ENCODE results near the gene PTPRE. TPM values are rescaled to one million over a fixed set of nuclear protein-coding genes. Genes with fewer than 3 reads are reported as not detected.

Gene PTPRE
- total RNA-seq, 1 experiment from 2014 or later, result 0.70 TPM

- Mint-ChIP-seq H3K4me3 (no peak overlapping the region), H3K36me3 (ENCODE audit: insufficient read depth in 1 of 3, low read depth in 3 of 3) (peaks cover 36 to 50% (median 46%) of the 10 kb centered on the region in 3 experiments), H3K9me3 (no peaks in the 10 kb centered on the region), H3K4me1 (peaks cover 5 to 9% of the 10 kb centered on the region in 2 experiments; a peak in 3 of 4 replicates), H3K27ac (no peak overlapping the region), H3K27me3 (ENCODE audit: low read depth) (no peaks in the 10 kb centered on the region)
- no peak overlapping the region for H3K23ac ChIP-seq (ENCODE audit: insufficient read length, low read depth, low read length)
- H3K56ac ChIP-seq (ENCODE audit: insufficient read length, low read depth, low read length), result no peak overlapping the region
- H3K18ac ChIP-seq (ENCODE audit: insufficient read length, low read depth, low read length), result no peak overlapping the region
- H3K9me3 ChIP-seq (ENCODE audit: control insufficient read depth, low read depth, low read length), result no peaks in the 10 kb centered on the region
- no peak overlapping the region for H2AK5ac ChIP-seq (ENCODE audit: insufficient read length, low read length)
- no peak overlapping the region for H3K4ac ChIP-seq (ENCODE audit: low read depth, low read length)
- H3K79me1 ChIP-seq (ENCODE audit: insufficient read depth, low read depth, low read length, poor library complexity, severe bottlenecking), result no peaks in the 10 kb centered on the region
- no peak overlapping the region for H2AFZ ChIP-seq (ENCODE audit: low read length)
- DNase-seq, result no peak
- H3K27ac ChIP-seq (ENCODE audit: insufficient read length, low read depth, low read length), result no peak overlapping the region
- H4K5ac ChIP-seq (ENCODE audit: insufficient read length, low read depth, low read length), result no peak overlapping the region
- no peaks in the 10 kb centered on the region for H3K79me2 ChIP-seq (ENCODE audit: insufficient read depth, low read length)
- H2BK5ac ChIP-seq (ENCODE audit: insufficient read length, low read length), result no peak overlapping the region
- no peak for TF ChIP-seq CTCF (conservative IDR thresholded peaks at IDR 0.05)
- no peaks in the 10 kb centered on the region for H3K4me1 ChIP-seq (ENCODE audit: insufficient read depth, low read length)
- no peak overlapping the region for H2BK12ac ChIP-seq (ENCODE audit: insufficient read length, low read depth, low read length)
- no peaks in the 10 kb centered on the region for H3K23me2 ChIP-seq (ENCODE audit: insufficient read length, low read depth, low read length, poor library complexity, severe bottlenecking)
- no peak overlapping the region for H2BK15ac ChIP-seq (ENCODE audit: low read depth, low read length)
- H2BK120ac ChIP-seq (ENCODE audit: low read depth, low read length, poor library complexity, severe bottlenecking), result no peak overlapping the region
- no peak overlapping the region for H2BK20ac ChIP-seq (ENCODE audit: low read depth, low read length, poor library complexity, severe bottlenecking)
- no peak overlapping the region for H3T11ph ChIP-seq (ENCODE audit: low read length)
- no peak overlapping the region for H3K4me2 ChIP-seq (ENCODE audit: insufficient read depth, insufficient read length, low read length)
- H3K14ac ChIP-seq (ENCODE audit: insufficient read depth, low read length), result no peak overlapping the region
- no peak overlapping the region for H4K91ac ChIP-seq (ENCODE audit: insufficient read length, low read depth, low read length)
- no CpG with 5 or more reads among the region's 10 CpGs for WGBS (ENCODE audit: extremely low coverage, insufficient read length, low lambda C conversion rate)
- no peaks in the 10 kb centered on the region for H4K20me1 ChIP-seq (ENCODE audit: control insufficient read depth, insufficient read depth, insufficient read length)
- H3K9ac ChIP-seq (ENCODE audit: extremely low read depth, insufficient read length, low read length), result no peak overlapping the region
- no peaks in the 10 kb centered on the region for H3K27me3 ChIP-seq (ENCODE audit: insufficient read depth, low read length)
- no peak overlapping the region for H4K8ac ChIP-seq (replicated peaks; ENCODE audit: insufficient read length, low read depth, low read length)
Measured at GRCh38 chr10:128098631-128099030, 191.7 kb downstream of the PTPRE start.

All from H9 (cell line).